Suprapubic skin (tissue), 3 donors: Measurements from ENCODE around the gene TMEM88.

ENCODE experiments used
- EP300 ChIP-seq: sonication (generic); formaldehyde crosslinking; IDR thresholded peaks from one replicate; pipeline ENCODE4 v1.6.1; 2017; ENCODE audit warnings: antibody characterized with exemption
- TF ChIP-seq, protein P1 (sequence below), 2 donors: fragments of 200-600 bp in 1 of 2; fragments of 450-650 bp in 1 of 2; sonication (generic) in 1 of 2; IDR thresholded peaks; one replicate each; pipeline ENCODE4 v1.5.1; 2016 to 2019; ENCODE audit warnings: antibody characterized with exemption in 2 of 2, mild to moderate bottlenecking in 1 of 2, moderate library complexity in 1 of 2

DNA sequence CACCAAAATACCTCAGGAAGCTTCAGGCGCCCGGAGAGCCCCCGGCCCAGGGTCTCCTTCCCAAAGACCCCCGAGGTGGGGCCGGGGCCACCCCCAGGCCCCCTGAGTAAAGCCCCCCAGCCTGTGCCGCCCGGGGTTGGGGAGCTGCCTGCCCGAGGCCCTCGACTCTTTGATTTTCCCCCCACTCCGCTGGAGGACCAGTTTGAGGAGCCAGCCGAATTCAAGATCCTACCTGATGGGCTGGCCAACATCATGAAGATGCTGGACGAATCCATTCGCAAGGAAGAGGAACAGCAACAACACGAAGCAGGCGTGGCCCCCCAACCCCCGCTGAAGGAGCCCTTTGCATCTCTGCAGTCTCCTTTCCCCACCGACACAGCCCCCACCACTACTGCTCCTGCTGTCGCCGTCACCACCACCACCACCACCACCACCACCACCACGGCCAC is 6.7 kb upstream of the TMEM88 start:
- no peak for TF ChIP-seq EP300
- TF ChIP-seq, protein P1, sequence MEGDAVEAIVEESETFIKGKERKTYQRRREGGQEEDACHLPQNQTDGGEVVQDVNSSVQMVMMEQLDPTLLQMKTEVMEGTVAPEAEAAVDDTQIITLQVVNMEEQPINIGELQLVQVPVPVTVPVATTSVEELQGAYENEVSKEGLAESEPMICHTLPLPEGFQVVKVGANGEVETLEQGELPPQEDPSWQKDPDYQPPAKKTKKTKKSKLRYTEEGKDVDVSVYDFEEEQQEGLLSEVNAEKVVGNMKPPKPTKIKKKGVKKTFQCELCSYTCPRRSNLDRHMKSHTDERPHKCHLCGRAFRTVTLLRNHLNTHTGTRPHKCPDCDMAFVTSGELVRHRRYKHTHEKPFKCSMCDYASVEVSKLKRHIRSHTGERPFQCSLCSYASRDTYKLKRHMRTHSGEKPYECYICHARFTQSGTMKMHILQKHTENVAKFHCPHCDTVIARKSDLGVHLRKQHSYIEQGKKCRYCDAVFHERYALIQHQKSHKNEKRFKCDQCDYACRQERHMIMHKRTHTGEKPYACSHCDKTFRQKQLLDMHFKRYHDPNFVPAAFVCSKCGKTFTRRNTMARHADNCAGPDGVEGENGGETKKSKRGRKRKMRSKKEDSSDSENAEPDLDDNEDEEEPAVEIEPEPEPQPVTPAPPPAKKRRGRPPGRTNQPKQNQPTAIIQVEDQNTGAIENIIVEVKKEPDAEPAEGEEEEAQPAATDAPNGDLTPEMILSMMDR (IDR thresholded peaks at IDR 0.05), result no peak
